ENCODE measurements around the gene P4HB.

P4HB gene

GRCh38 chr17:81846743-81847689 lies 13.3 kb downstream of the P4HB start (continued):
- TF ChIP-seq TCF4 (CRISPR knock-in tag; IDR thresholded peaks at IDR 0.05; ENCODE audit: borderline replicate concordance) = no peak
- TF ChIP-seq OSR1 (CRISPR knock-in tag; IDR thresholded peaks at IDR 0.05) = no peak

- no peak for TF ChIP-seq ARNTL (CRISPR knock-in tag; IDR thresholded peaks at IDR 0.05; ENCODE audit: borderline replicate concordance, low read depth)
- ATAC-seq = no peak
Observed at GRCh38 chr17:81845881-81846742, 14.2 kb downstream of the P4HB start.

- TF ChIP-seq TOX (CRISPR knock-in tag; IDR thresholded peaks at IDR 0.05; ENCODE audit: borderline replicate concordance) (no peak), ESRRG (CRISPR knock-in tag; IDR thresholded peaks at IDR 0.05) (no peak), ARNTL (CRISPR knock-in tag; IDR thresholded peaks at IDR 0.05; ENCODE audit: borderline replicate concordance, low read depth) (no peak), ZC3H10 (CRISPR knock-in tag; IDR thresholded peaks at IDR 0.05) (no peak), TSHZ2 (CRISPR knock-in tag; IDR thresholded peaks at IDR 0.05) (no peak), SNAI2 (CRISPR knock-in tag; IDR thresholded peaks at IDR 0.05) (no peak), RARB (CRISPR knock-in tag; IDR thresholded peaks at IDR 0.05) (no peak), ZFP3 (CRISPR knock-in tag; IDR thresholded peaks at IDR 0.05) (no peak), BACH2 (CRISPR knock-in tag; IDR thresholded peaks at IDR 0.05; ENCODE audit: borderline replicate concordance) (no peak), CSDC2 (CRISPR knock-in tag; IDR thresholded peaks at IDR 0.05) (no peak)
- ATAC-seq = no peak
Observed at GRCh38 chr17:81845361-81845760, 15.0 kb downstream of the P4HB start.

GRCh38 chr17:81844887-81845286 lies 15.4 kb downstream of the P4HB start:
- TF ChIP-seq SNAI2 (CRISPR knock-in tag; IDR thresholded peaks at IDR 0.05) = no peak
- no peak for TF ChIP-seq ZFP30 (CRISPR knock-in tag; IDR thresholded peaks at IDR 0.05)
- TF ChIP-seq OSR1 (CRISPR knock-in tag; IDR thresholded peaks at IDR 0.05) = no peak
- no peak for TF ChIP-seq PATZ1 (CRISPR knock-in tag; IDR thresholded peaks at IDR 0.05; ENCODE audit: borderline replicate concordance)
- no peak for TF ChIP-seq ZNF565 (CRISPR knock-in tag; conservative IDR thresholded peaks at IDR 0.05; ENCODE audit: low read depth)
- TF ChIP-seq TCF4 (CRISPR knock-in tag; IDR thresholded peaks at IDR 0.05; ENCODE audit: borderline replicate concordance) = no peak
- no peak for TF ChIP-seq TOX (CRISPR knock-in tag; IDR thresholded peaks at IDR 0.05; ENCODE audit: borderline replicate concordance)
- no peak for TF ChIP-seq ISL1 (CRISPR knock-in tag; IDR thresholded peaks at IDR 0.05)
- no peak for ATAC-seq

GRCh38 chr17:81844327-81844851 lies 15.9 kb downstream of the P4HB start:
- TF ChIP-seq POU6F1 (CRISPR knock-in tag; IDR thresholded peaks at IDR 0.05; ENCODE audit: borderline replicate concordance, low read depth) (no peak), ZFP30 (CRISPR knock-in tag; IDR thresholded peaks at IDR 0.05) (no peak), PPARA (CRISPR knock-in tag; IDR thresholded peaks at IDR 0.05; ENCODE audit: borderline replicate concordance) (no peak), TCF4 (CRISPR knock-in tag; IDR thresholded peaks at IDR 0.05; ENCODE audit: borderline replicate concordance) (no peak), ESRRG (CRISPR knock-in tag; IDR thresholded peaks at IDR 0.05) (no peak), GLIS3 (CRISPR knock-in tag; IDR thresholded peaks at IDR 0.05) (no peak), BACH2 (CRISPR knock-in tag; IDR thresholded peaks at IDR 0.05; ENCODE audit: borderline replicate concordance) (no peak), ZNF70 (CRISPR knock-in tag; IDR thresholded peaks at IDR 0.05) (no peak), CSDC2 (CRISPR knock-in tag; IDR thresholded peaks at IDR 0.05) (no peak), TOX (CRISPR knock-in tag; IDR thresholded peaks at IDR 0.05; ENCODE audit: borderline replicate concordance) (no peak), ZFP3 (CRISPR knock-in tag; IDR thresholded peaks at IDR 0.05) (no peak), ZNF565 (CRISPR knock-in tag; conservative IDR thresholded peaks at IDR 0.05; ENCODE audit: low read depth) (no peak), RARB (CRISPR knock-in tag; IDR thresholded peaks at IDR 0.05) (no peak)
- ATAC-seq = no peak

Data from SK-N-SH treated with all-trans-retinoic acid at 6 μM for 48 hours (cell line).